ENCODE results near the gene STEEP1.
"Not testable (repeated sequence)": the region's sequence is repeated elsewhere in the genome, so short reads cannot be mapped to it uniquely, and the experiment has no call there.

The STEEP1 gene

GRCh38 chrX:119529345-119530276, 35.6 kb downstream of the STEEP1 start:
- DNase-seq: no peak

- no peak for DNase-seq
Observed at GRCh38 chrX:119523664-119524184, 41.5 kb downstream of the STEEP1 start.

- no peak for DNase-seq
Observed at GRCh38 chrX:119521246-119521645, 44.0 kb downstream of the STEEP1 start.

- no peak for DNase-seq
Observed at GRCh38 chrX:119518371-119518770, 46.8 kb downstream of the STEEP1 start.

GRCh38 chrX:119516157-119516702, 49.0 kb downstream of the STEEP1 start:
- peak; percentile 58 for DNase-seq

- DNase-seq: peak; percentile 74
Observed at GRCh38 chrX:119512146-119512800, 52.9 kb downstream of the STEEP1 start.

- DNase-seq: no peak
Observed at GRCh38 chrX:119507206-119507605, 58.0 kb downstream of the STEEP1 start.

- DNase-seq: no peak
Observed at GRCh38 chrX:119505945-119506344, 59.3 kb downstream of the STEEP1 start.

- DNase-seq: not testable (repeated sequence)
Observed at GRCh38 chrX:119505145-119505544, 60.1 kb downstream of the STEEP1 start.

GRCh38 chrX:119503484-119503861, 61.7 kb downstream of the STEEP1 start:
- DNase-seq: peak; percentile 93

- DNase-seq: peak; percentile 67
Observed at GRCh38 chrX:119502727-119503483, 62.3 kb downstream of the STEEP1 start.

- DNase-seq: no peak
Observed at GRCh38 chrX:119501511-119502148, 63.6 kb downstream of the STEEP1 start.

GRCh38 chrX:119500061-119500800, 65.0 kb downstream of the STEEP1 start:
- no peak for DNase-seq

GRCh38 chrX:119497185-119497584, 68.0 kb downstream of the STEEP1 start:
- DNase-seq: no peak

- DNase-seq: no peak
Observed at GRCh38 chrX:119495734-119496726, 69.2 kb downstream of the STEEP1 start.

- DNase-seq: not testable (repeated sequence)
Observed at GRCh38 chrX:119493851-119494495, 71.2 kb downstream of the STEEP1 start.

- no peak for DNase-seq
Observed at GRCh38 chrX:119492463-119492862, 72.7 kb downstream of the STEEP1 start.

GRCh38 chrX:119489212-119490074, 75.8 kb downstream of the STEEP1 start:
- DNase-seq: no peak

- DNase-seq: peak; percentile 57
Observed at GRCh38 chrX:119488749-119489148, 76.5 kb downstream of the STEEP1 start.

All from fibroblast of upper back skin (primary cell).